K562 (cell line): ENCODE measurements around the gene COQ8A. TPM values are rescaled to one million over a fixed set of nuclear protein-coding genes. Genes with fewer than 3 reads are reported as not detected.

Source experiments
- ATAC-seq: fragments of 200-7000 bp; cut with Tn5 transposase; 3 replicates; pipeline ENCODE4 v1.9.1; 2020; ENCODE audit warnings: moderate library complexity
- Bru-seq: library from RNA; stranded (reverse); fragments of 400-500 nt; gene quantifications from one replicate; lab custom pipeline; 2021; lab: Mats Ljungman, UMichigan
- BruChase-seq, 2 experiments: library from RNA; stranded (reverse); fragments of 400-500 nt; gene quantifications; one replicate each; lab custom pipeline; 2021; lab: Mats Ljungman, UMichigan
- BruUV-seq: library from RNA; stranded (reverse); fragments of 400-500 nt; replicated peaks from 2 replicates; lab custom pipeline; 2021; lab: Mats Ljungman, UMichigan
- CTCF ChIA-PET: fragments of 300-600 bp; formaldehyde crosslinking; extraction: SDS; loops from one replicate; lab custom pipeline; 2021; ENCODE audit warnings: low intra/inter-chr PET ratio; lab: Yijun Ruan, JAX
- POLR2A ChIA-PET: fragments of 300-600, 350-650 bp; sonication (Branson Sonifier 250); formaldehyde crosslinking; extraction: SDS; loops from one replicate; lab custom pipeline; 2021; ENCODE audit warnings: antibody characterized with exemption, inconsistent platforms; lab: Yijun Ruan, JAX
- DNase-seq, 4 experiments: peaks; one replicate each; pipeline versions ENCODE4 v3.0.0 to v3.0.0-alpha.2; 2011 to 2018; ENCODE audit warnings: low spot score in 3 of 4, mixed read lengths in 3 of 4; ENCODE audit errors: extremely low read depth in 1 of 4
- FAIRE-seq: peaks from 2 replicates; lab custom pipeline; 2011; peaks lifted over from hg19 to GRCh38; lab: Jason Lieb, UNC
- H2AFZ ChIP-seq: 2 replicates; pipeline ENCODE4 v1.6.0; 2011; ENCODE audit warnings: low read depth, low read length, control low read depth, inconsistent platforms
- H3K27ac ChIP-seq: fragments of 200-600 bp; 3 replicates; pipeline ENCODE4 v1.8.0; 2011; ENCODE audit warnings: low read depth, mild to moderate bottlenecking, control low read depth, inconsistent platforms, low read length, moderate library complexity, mixed read lengths; ENCODE audit errors: extremely low read depth
- H3K27me3 ChIP-seq, 2 experiments: fragments of 300-600 bp in 1 of 2; 2 replicates in 1 of 2; 3 replicates in 1 of 2; pipeline versions ENCODE4 v1.6.0 to v1.8.0; 2011; ENCODE audit warnings: inconsistent platforms in 2 of 2, low read length in 2 of 2, mild to moderate bottlenecking in 1 of 2, mixed read lengths in 1 of 2, moderate library complexity in 1 of 2; ENCODE audit not compliant: control insufficient read depth in 2 of 2, insufficient read depth in 2 of 2
- H3K36me3 ChIP-seq: fragments of 300-600 bp; 3 replicates; pipeline ENCODE4 v1.8.0; 2011; ENCODE audit warnings: mild to moderate bottlenecking, low read length, inconsistent platforms; ENCODE audit not compliant: control insufficient read depth, insufficient read depth
- H3K4me1 ChIP-seq, 2 experiments: fragments of 200-600 bp in 1 of 2; replicated peaks in 1 of 2; 2 replicates in 1 of 2; 3 replicates in 1 of 2; pipeline versions ENCODE4 v1.5.1 to v1.8.0; 2011; ENCODE audit warnings: inconsistent platforms in 2 of 2, low read length in 2 of 2, mild to moderate bottlenecking in 1 of 2, mixed read lengths in 1 of 2, moderate library complexity in 1 of 2; ENCODE audit not compliant: control insufficient read depth in 2 of 2, insufficient read depth in 2 of 2
- H3K4me2 ChIP-seq: 2 replicates; pipeline ENCODE4 v1.6.1; 2011; ENCODE audit warnings: low read length, control low read depth, inconsistent platforms, mixed read lengths; ENCODE audit not compliant: insufficient read depth
- H3K4me3 ChIP-seq: fragments of 200-600 bp; sonication (generic), shearing (Covaris generic); 2 replicates; pipeline ENCODE4 v1.5.1; 2016; ENCODE audit warnings: control low read depth, inconsistent platforms
- H3K79me2 ChIP-seq: fragments of 200-600 bp; 3 replicates; pipeline ENCODE4 v1.8.0; 2011; ENCODE audit warnings: low read length, inconsistent platforms; ENCODE audit not compliant: control insufficient read depth, insufficient read depth
- H3K9ac ChIP-seq, 2 experiments: 2 replicates each; pipeline versions ENCODE4 v1.6.0 to v1.6.1; 2011; ENCODE audit warnings: low read depth in 2 of 2, low read length in 2 of 2, control low read depth in 1 of 2, inconsistent platforms in 1 of 2, mild to moderate bottlenecking in 1 of 2, mixed read lengths in 1 of 2; ENCODE audit not compliant: insufficient read depth in 1 of 2
- H3K9me1 ChIP-seq: one replicate; pipeline ENCODE4 v1.6.0; 2011; ENCODE audit warnings: inconsistent platforms, mild to moderate bottlenecking, low read length, moderate library complexity; ENCODE audit not compliant: control insufficient read depth, insufficient read depth
- H3K9me3 ChIP-seq: replicated peaks from 2 replicates; pipeline ENCODE4 v1.5.1; 2011; ENCODE audit warnings: low read depth, low read length, inconsistent platforms; ENCODE audit not compliant: control insufficient read depth, insufficient read depth
- H4K20me1 ChIP-seq: replicated peaks from 2 replicates; pipeline ENCODE4 v1.6.1; 2011; ENCODE audit warnings: low read length, inconsistent platforms, mixed read lengths; ENCODE audit not compliant: control insufficient read depth, insufficient read depth
- HMGN3 ChIP-seq: IDR thresholded peaks from 2 replicates; pipeline ENCODE4 v1.6.1; 2011; ENCODE audit warnings: borderline replicate concordance, low read depth, mild to moderate bottlenecking, mixed read lengths, low read length; ENCODE audit not compliant: insufficient read length; ENCODE audit errors: extremely low read depth
- MED1 ChIP-seq: sonication (generic); formaldehyde crosslinking; IDR thresholded peaks from 2 replicates; pipeline ENCODE4 v1.8.1; 2023; ENCODE audit warnings: missing genetic modification reagents, borderline replicate concordance
- NR4A1 ChIP-seq, 2 experiments: fragments of 250-450 bp in 1 of 2; fragments of 450-650 bp in 1 of 2; sonication (Bioruptor Pico) in 1 of 2; IDR thresholded peaks; 2 replicates each; pipeline versions ENCODE4 v1.4.0 to v1.6.1; 2016 to 2020; ENCODE audit warnings: mild to moderate bottlenecking in 2 of 2, missing compliant biosample characterization in 1 of 2, missing genetic modification characterization in 1 of 2, moderate library complexity in 1 of 2
- TAF9B ChIP-seq: fragments of 450-650 bp; IDR thresholded peaks from 2 replicates; pipeline ENCODE4 v1.6.1; 2018; ENCODE audit warnings: mild to moderate bottlenecking; ENCODE audit not compliant: partially characterized antibody
- U2AF1 ChIP-seq: fragments of 200-400 bp; formaldehyde crosslinking; optimal IDR thresholded peaks from 2 replicates; pipeline ENCODE3; 2017; ENCODE audit warnings: mild to moderate bottlenecking, low read depth, low read length, moderate library complexity
- ZNF584 ChIP-seq: fragments of 200-800 bp; sonication (Bioruptor generic); IDR thresholded peaks from 2 replicates; pipeline ENCODE4 v1.6.1; 2016; ENCODE audit warnings: low read depth, mild to moderate bottlenecking, missing genetic modification characterization, missing compliant biosample characterization
- WGBS: fragments of 100-300 bp; shearing (Covaris generic); methylation state at CpG from one replicate; pipeline ENCODE4 v1.1.6; 2016; ENCODE audit warnings: low coverage, mixed read lengths; ENCODE audit not compliant: insufficient coverage; ENCODE audit errors: missing lambda C conversion rate; 5-methylcytosine and 5-hydroxymethylcytosine counted together
- in situ Hi-C: fragments of 300-500 bp; cut with MboI; formaldehyde crosslinking; loops from 4 replicates; pipeline ENCODE4 v1.15.0; 2018; ENCODE audit warnings: inconsistent platforms, mixed read lengths
- intact Hi-C: fragments of 100-400 bp; cut with micrococcal nuclease; formaldehyde crosslinking; loops from 2 replicates; pipeline ENCODE4 v1.14.2; 2022
- long read RNA-seq, 3 experiments: library from polyadenylated mRNA in 2 of 3; library from RNA in 1 of 3; unstranded in 2 of 3; stranded (forward) in 1 of 3; transcript quantifications; one replicate each; pipeline ENCODE4 v2.0.0, GENCODE V29; 2019 to 2022
- polyA minus RNA-seq, 3 experiments: library from RNA; depleted of rRNA, polyadenylated mRNA; stranded (reverse); fragments of >200 nt; gene quantifications; 2 replicates each; pipeline ENCODE4 v1.2.3, GENCODE V29; 2011
- polyA plus RNA-seq, 8 experiments: library from polyadenylated mRNA; depleted of rRNA in 4 of 8; stranded (reverse) in 5 of 8; unstranded in 3 of 8; fragments of >200 nt; fragmentation: Nextera tagmentation in 2 of 8; fragmentation: Illumina TruSeq in 1 of 8; extraction: Ambion mirVana in 2 of 8; extraction: Trizol in 1 of 8; gene quantifications; 2 replicates each; pipeline versions ENCODE4 v1.2.1 to v1.2.3, GENCODE V29; 2011 to 2014; ENCODE audit warnings: inconsistent platforms in 1 of 8, missing spikeins in 1 of 8
- total RNA-seq, 7 experiments: library from RNA; depleted of rRNA in 6 of 7; stranded (reverse); fragments of >200 nt in 6 of 7; fragmentation: Illumina TruSeq in 2 of 7; extraction: Trizol in 2 of 7; gene quantifications; 2 replicates each; pipeline versions ENCODE4 v1.2.1 to v1.2.3, GENCODE V29; 2011 to 2021; ENCODE audit warnings: low replicate concordance in 1 of 7
- TF ChIP-seq, protein P1 (sequence below): sonication (generic); formaldehyde crosslinking; IDR thresholded peaks from 2 replicates; pipeline ENCODE4 v1.5.0; 2020; ENCODE audit warnings: missing genetic modification reagents
- TF ChIP-seq, protein P2 (sequence below): sonication (generic); formaldehyde crosslinking; IDR thresholded peaks from 2 replicates; pipeline ENCODE4 v1.8.0; 2022; ENCODE audit warnings: mild to moderate bottlenecking, missing genetic modification reagents

COQ8A gene
- 36.8 and 53.6 TPM in 2 replicates for total RNA-seq (2011; cell fraction: chromatin; rRNA removed; ENCODE audit: low replicate concordance)
- total RNA-seq (2011; cell fraction: nucleolus; rRNA removed), result 34.5 and 34.7 TPM in 2 replicates
- 35.6 and 48.2 TPM in 2 replicates for total RNA-seq (2011; cell fraction: nucleoplasm; rRNA removed)
- total RNA-seq (2014; rRNA removed) (40.1 and 45.0 TPM in 2 replicates), total RNA-seq (2014; rRNA removed; fragmentation: Illumina TruSeq; extraction: Trizol) (18.4 and 18.6 TPM in 2 replicates), total RNA-seq (2015; rRNA removed; fragmentation: Illumina TruSeq; extraction: Trizol) (20.5 and 20.7 TPM in 2 replicates), total RNA-seq (2021) (44.3 and 54.3 TPM in 2 replicates), polyA plus RNA-seq (2011; rRNA removed) (38.4 and 40.1 TPM in 2 replicates), polyA plus RNA-seq (2014; fragmentation: Illumina TruSeq; extraction: Trizol) (32.4 and 42.5 TPM in 2 replicates), polyA plus RNA-seq (2014; fragmentation: Nextera tagmentation; extraction: Ambion mirVana) (1 to 10 TPM; 2.6 to 4.1 TPM), polyA plus RNA-seq (2014; rRNA removed) (38.0 and 45.7 TPM in 2 replicates), polyA minus RNA-seq (2011; rRNA and poly(A)+ RNA removed) (18.9 and 22.0 TPM in 2 replicates), Bru-seq, nascent RNA (percentile 59 among the genes with signal in this experiment), BruChase-seq, experiment 1, labeled RNA remaining after a 2-hour chase (percentile 55 among the genes with signal in this experiment), BruChase-seq, experiment 2, labeled RNA remaining after a 6-hour chase (percentile 55 among the genes with signal in this experiment)
- 36.3 and 44.9 TPM in 2 replicates for polyA plus RNA-seq (2011; cell fraction: cytosol; rRNA removed)
- 78.8 and 89.1 TPM in 2 replicates for polyA plus RNA-seq (2011; cell fraction: nucleus; rRNA removed)
- polyA plus RNA-seq (2012), result 27.1 and 42.6 TPM in 2 replicates
- 18.2 and 22.0 TPM in 2 replicates for polyA minus RNA-seq (2011; cell fraction: cytosol; rRNA and poly(A)+ RNA removed)
- 18.6 and 21.1 TPM in 2 replicates for polyA minus RNA-seq (2011; cell fraction: nucleus; rRNA and poly(A)+ RNA removed)
- long read RNA-seq, experiment 1, transcript COQ8A-201 (15 exons, 2,872 nt), result major isoform, 58 of 118 reads
- long read RNA-seq, experiment 1, partial matches to known transcripts, result 44 of 118 reads
- long read RNA-seq, experiment 1, other reads (novel, unspliced or antisense), result 16 of 118 reads
- long read RNA-seq, experiment 2, transcript COQ8A-201 (15 exons, 2,872 nt), result major isoform, 15 of 41 reads
- long read RNA-seq, experiment 2, partial matches to known transcripts, result 18 of 41 reads
- long read RNA-seq, experiment 2, other reads (novel, unspliced or antisense), result 7 of 41 reads
- long read RNA-seq, experiment 3, transcript COQ8A-201 (15 exons, 2,872 nt), result major isoform, 23 of 31 reads
- long read RNA-seq, experiment 3, partial matches to known transcripts, result 4 of 31 reads
- long read RNA-seq, experiment 3, other reads (novel, unspliced or antisense), result 4 of 31 reads

DNA sequence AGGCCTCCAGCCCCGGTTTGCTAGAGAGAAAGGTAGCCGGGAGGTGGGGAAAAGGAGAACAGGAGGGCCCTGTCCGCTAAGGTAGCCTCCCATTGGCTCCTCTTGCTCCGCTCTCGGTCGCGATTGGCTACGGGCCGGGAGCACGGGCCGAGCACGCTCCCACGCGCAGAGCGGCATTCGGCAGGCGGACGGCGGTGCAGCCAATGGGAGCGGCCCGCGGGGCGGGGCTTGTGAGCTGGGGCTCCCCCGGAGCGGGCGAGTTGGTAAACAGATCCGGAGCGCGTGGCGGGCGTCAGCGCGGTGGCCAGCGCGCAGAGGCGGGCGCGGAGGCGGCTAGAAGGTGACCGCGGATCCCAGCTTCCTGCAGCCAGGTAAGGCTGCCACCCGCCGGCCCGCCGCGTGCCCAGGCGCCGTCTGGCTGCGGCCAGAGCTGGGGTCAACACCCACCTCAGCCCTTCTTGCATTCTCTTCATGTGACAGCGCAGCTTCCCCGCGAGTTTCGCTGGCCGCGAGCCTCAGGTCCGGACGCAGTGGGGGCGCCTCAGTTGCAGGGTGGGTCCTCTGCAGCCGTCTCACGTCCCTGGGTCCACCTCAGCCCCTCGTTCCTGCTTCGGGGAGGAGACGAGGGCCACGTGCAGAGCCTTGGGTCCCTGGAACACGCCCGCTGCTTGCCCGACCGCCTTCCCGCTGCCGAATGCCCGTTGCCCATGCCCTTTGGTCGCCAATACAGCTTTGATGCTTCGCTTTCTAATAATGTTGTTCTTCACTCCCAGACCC, at the start of gene COQ8A:
COQ8A (plus strand) TSS at position 266 of the 777 bp plus-strand sequence. CDS start 21,092 bp downstream, outside the sequence.
- DNase-seq, result peak; percentile 100
- no peaks in the 10 kb centered on the region; the same call in 1 of the 2 replicates for H3K9me3 ChIP-seq
- no peaks in the 10 kb centered on the region for H3K27me3 ChIP-seq
- peaks cover 4% of the 10 kb centered on the region; the same call in 1 of the 2 replicates for H4K20me1 ChIP-seq
- WGBS, result under 1% methylated on average over 73 of the region's 73 CpGs
- BruUV-seq, result no TSS peak
- peak; percentile 96 for ATAC-seq
- ChIA-PET CTCF (no interaction called here), POLR2A (interaction anchor here (0.7 to 2.2 kb wide), 9 partner anchors 10 to 514 kb away, joined by 3 to 14 read pairs (median 3); no protein-coding TSS in a partner anchor)
- intact Hi-C loops (loop anchor here (10.0 kb wide), 1 partner anchor 375 kb away; the partner anchor contains the start of gene CDC42BPA), in situ Hi-C loops (no loop called here)
- FAIRE-seq, result peak; percentile 100
- peak within 1 kb of the TSS; percentile 54 for H3K4me3 ChIP-seq
- peak within 1 kb of the TSS; percentile 86 to 99 for H3K9ac ChIP-seq
- H3K4me1 ChIP-seq, result peaks cover 55 to 56% of the 10 kb centered on the region in 2 experiments
- peaks cover 44% of the 10 kb centered on the region for H3K79me2 ChIP-seq
- H3K4me2 ChIP-seq, result peak within 1 kb of the TSS; percentile 90
- H3K27ac ChIP-seq, result peak within 1 kb of the TSS; percentile 96
- H3K36me3 ChIP-seq, result no peaks in the 10 kb centered on the region
- peak within 1 kb of the TSS; percentile 95 for H2AFZ ChIP-seq
- no peaks in the 10 kb centered on the region for H3K9me1 ChIP-seq
- TF ChIP-seq NR4A1 (CRISPR knock-in tag; IDR thresholded peaks at IDR 0.05), result 0 out of 2 replicates have a peak, but pooled peaks have one; percentile 76
- peak; percentile 76 for TF ChIP-seq NR4A1 (tag; IDR thresholded peaks at IDR 0.05)
- TF ChIP-seq, protein P1, sequence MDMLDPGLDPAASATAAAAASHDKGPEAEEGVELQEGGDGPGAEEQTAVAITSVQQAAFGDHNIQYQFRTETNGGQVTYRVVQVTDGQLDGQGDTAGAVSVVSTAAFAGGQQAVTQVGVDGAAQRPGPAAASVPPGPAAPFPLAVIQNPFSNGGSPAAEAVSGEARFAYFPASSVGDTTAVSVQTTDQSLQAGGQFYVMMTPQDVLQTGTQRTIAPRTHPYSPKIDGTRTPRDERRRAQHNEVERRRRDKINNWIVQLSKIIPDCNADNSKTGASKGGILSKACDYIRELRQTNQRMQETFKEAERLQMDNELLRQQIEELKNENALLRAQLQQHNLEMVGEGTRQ (CRISPR knock-in tag), result peak; percentile 35; the same call in 1 of the 2 replicates
- TF ChIP-seq TAF9B, result no peak
- TF ChIP-seq, protein P2, sequence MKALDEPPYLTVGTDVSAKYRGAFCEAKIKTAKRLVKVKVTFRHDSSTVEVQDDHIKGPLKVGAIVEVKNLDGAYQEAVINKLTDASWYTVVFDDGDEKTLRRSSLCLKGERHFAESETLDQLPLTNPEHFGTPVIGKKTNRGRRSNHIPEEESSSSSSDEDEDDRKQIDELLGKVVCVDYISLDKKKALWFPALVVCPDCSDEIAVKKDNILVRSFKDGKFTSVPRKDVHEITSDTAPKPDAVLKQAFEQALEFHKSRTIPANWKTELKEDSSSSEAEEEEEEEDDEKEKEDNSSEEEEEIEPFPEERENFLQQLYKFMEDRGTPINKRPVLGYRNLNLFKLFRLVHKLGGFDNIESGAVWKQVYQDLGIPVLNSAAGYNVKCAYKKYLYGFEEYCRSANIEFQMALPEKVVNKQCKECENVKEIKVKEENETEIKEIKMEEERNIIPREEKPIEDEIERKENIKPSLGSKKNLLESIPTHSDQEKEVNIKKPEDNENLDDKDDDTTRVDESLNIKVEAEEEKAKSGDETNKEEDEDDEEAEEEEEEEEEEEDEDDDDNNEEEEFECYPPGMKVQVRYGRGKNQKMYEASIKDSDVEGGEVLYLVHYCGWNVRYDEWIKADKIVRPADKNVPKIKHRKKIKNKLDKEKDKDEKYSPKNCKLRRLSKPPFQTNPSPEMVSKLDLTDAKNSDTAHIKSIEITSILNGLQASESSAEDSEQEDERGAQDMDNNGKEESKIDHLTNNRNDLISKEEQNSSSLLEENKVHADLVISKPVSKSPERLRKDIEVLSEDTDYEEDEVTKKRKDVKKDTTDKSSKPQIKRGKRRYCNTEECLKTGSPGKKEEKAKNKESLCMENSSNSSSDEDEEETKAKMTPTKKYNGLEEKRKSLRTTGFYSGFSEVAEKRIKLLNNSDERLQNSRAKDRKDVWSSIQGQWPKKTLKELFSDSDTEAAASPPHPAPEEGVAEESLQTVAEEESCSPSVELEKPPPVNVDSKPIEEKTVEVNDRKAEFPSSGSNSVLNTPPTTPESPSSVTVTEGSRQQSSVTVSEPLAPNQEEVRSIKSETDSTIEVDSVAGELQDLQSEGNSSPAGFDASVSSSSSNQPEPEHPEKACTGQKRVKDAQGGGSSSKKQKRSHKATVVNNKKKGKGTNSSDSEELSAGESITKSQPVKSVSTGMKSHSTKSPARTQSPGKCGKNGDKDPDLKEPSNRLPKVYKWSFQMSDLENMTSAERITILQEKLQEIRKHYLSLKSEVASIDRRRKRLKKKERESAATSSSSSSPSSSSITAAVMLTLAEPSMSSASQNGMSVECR (CRISPR knock-in tag), result peak; percentile 94
- peak; percentile 89 for TF ChIP-seq U2AF1
- TF ChIP-seq HMGN3, result peak; percentile 88
- TF ChIP-seq MED1 (CRISPR knock-in tag), result no peak
- no peak for TF ChIP-seq ZNF584 (CRISPR knock-in tag)
